Adipose tissue (tissue), 3 donors: ENCODE results near the gene CNIH1. TPM values are rescaled to one million over a fixed set of nuclear protein-coding genes. Genes with fewer than 3 reads are reported as not detected.
A peak's percentile ranks its signal among the peaks of the same experiment; 100 is the strongest.

Source experiments
- H3K27ac ChIP-seq: one replicate; pipeline ENCODE4 v1.5.1; 2013; ENCODE audit warnings: low read depth, low read length
- WGBS, 3 donors: extraction: QIAGEN DNeasy Blood & Tissue Kit; methylation state at CpG; one replicate each; pipeline ENCODE4 v1.1.7; 2013; 5-methylcytosine and 5-hydroxymethylcytosine counted together
- polyA plus RNA-seq, 3 donors: library from polyadenylated mRNA; stranded (reverse); fragments of 200-250 nt; gene quantifications; one replicate each; pipeline ENCODE4 v1.2.3, GENCODE V29; 2013
- donor health status: healthy with polysubstance abuse.
- donor health status: Bipolar disorder and iron deficiency.
- donor health status: healthy.

Gene CNIH1
- 100 to 1,000 TPM in 1 of 3 donors, 10 to 100 TPM in 2; 42.1 to 132 (median 67.6) TPM for polyA plus RNA-seq

- peak within 1 kb of the TSS; percentile 43 for H3K27ac ChIP-seq
- WGBS, 3 donors = 0% methylated on average over 79 to 100 of the region's 100 CpGs
These were observed at the start of gene CNIH1 for GRCh38 chr14:54440873-54441868. CNIH1 (minus strand) TSS chr14:54441374; CDS start chr14:54441327, 47 bp downstream.

DNA sequence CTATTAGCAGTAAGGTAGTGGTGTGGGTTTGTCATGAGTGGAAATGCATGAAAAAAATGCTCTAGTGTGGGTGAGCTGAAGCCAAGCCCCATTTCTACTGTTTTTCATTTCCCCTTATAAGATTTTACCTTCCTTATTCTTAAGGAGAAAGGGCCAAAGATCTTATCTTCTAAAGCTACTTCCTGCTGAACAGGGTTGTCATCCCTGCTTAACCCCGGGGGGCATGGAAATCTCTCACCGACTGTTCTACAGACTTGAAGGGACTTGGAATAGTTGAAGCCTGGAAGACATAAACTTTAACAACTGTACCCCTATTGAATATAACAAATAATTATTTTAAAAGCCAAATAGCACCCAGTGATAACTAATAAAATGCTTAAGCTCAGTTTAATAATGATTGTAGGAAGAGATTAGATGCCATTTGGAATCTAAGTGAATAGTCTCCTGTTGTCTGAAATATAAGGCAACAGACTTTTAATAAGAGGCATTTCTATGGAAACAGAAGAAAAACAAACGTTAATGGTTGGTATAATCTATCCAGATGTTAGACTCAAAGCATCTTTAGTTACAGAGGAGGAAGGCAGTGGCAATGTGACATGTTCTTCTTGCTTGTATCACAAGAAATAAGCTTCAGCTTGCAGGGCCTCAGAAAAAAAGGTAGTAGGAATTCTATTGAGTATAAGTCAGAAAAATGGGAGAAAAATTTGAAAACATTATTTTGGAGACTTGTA lies 49.4 kb upstream of the CNIH1 start:
- 18 to 42% (median 26%) methylated on average over 3 of the region's 3 CpGs for WGBS, 3 donors

GRCh38 chr14:54489731-54490444 lies 48.7 kb upstream of the CNIH1 start:
- WGBS, 3 donors = 91 to 95% (median 93%) methylated on average over 4 of the region's 4 CpGs
- H3K27ac ChIP-seq = no peak overlapping the region

More for the DNA sequence above, 49.4 kb upstream of the CNIH1 start:
- no peak overlapping the region for H3K27ac ChIP-seq

DNA sequence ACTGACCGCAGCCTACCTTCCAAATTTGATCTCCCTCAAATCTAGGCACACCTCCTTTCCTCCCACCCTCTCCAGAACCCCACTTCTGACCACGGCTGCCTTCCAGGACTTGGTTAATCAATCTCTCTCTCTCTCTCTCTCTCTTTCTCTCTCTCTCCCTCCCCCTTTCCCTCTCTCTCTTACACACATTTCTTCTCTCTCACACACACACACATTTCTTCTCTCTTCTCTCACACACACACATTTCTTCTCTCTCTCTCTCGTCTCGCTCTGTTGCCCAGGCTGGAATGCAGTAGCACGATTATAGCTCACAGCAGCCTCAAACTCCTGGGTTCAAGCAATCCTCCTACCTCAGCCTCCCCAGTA lies 48.1 kb upstream of the CNIH1 start:
- WGBS, 3 donors = 15 to 31% (median 28%) methylated on average over 5 of the region's 5 CpGs
- H3K27ac ChIP-seq = no peak overlapping the region

DNA sequence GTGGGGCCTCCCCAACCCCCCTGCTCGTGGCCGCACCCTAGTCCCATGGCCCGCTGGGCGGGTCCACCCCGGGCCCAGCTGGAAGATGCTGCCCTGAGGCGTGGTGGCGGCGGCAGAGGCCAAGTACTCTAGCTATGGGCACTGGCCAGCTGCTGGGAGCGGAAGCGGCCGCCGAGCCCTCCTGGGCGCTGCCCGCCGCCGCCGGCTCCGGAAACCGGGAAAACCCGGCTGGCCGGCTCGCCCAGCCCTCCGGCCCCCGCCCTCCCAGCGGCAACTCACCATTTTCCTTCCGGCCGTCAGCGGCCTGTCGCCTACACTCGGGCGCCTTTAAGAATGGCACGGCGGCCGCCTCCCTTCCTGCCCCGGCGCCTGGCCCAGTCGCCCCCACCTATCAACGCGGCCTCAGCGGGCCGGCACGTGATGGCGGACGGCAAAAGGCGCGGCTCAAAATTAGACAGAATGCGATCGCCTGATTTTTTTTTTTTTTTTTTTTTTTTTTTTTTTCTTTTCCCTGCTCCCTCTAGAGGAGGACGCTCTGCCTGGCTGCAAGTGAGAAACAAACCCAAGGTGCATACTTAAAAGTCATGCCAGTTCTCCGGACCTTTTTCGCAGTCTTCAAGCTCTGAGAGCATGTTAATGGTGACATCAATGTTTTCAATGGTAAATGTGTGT lies 47.6 kb upstream of the CNIH1 start, which contains the start of gene GMFB:
TSS of gene GMFB (minus strand) at position 335 of the 672 bp plus-strand sequence. CDS start at position 282, 53 bp downstream.
- WGBS, 3 donors = 0 to 1% (median 0%) methylated on average over 41 to 51 of the region's 51 CpGs
- H3K27ac ChIP-seq = peak within 1 kb of the TSS; percentile 60

DNA sequence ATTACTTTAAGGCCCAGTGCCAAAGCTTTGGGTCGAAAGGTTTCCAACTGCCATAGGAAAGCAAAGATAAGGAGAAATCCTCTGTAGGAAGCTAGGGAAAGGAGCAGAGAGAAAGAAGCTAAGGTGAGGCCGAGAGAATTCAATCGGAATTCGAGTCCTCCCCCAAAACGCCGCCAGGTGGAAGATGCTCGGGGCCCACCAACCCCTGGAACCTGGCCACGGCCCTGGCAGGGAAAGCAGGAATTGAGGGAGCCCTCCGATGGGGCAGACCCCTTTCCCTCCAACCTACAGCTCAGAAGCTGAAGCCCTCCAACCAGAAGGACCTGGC lies 47.1 kb upstream of the CNIH1 start:
- 0 to 1% (median 0%) methylated on average over 9 of the region's 9 CpGs for WGBS, 3 donors
- H3K27ac ChIP-seq = peak overlapping the region; percentile 60

DNA sequence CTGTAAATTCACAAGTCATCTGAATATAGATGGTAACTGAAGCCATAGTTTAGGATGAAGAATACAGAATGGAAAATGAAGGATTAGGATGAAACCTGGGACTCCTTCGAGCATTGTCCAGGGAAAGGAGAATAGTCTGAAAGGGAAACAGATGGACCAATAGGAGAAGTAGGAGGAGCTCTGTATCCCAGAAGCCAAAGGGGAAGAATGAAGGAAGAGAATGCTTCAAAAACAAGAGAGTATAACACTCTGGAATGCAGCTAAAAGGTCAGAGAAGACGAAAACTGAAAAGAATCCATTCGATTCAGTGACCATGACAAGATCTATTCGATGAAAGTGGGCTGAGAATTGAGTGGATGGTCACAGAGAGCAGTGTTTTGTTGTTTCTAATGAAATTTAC lies 46.6 kb upstream of the CNIH1 start:
- H3K27ac ChIP-seq = no peak overlapping the region
- whole genome bisulfite sequencing, 3 donors = 40 to 42% (median 40%) methylated on average over 4 of the region's 4 CpGs

- WGBS, 3 donors = 93 to 98% (median 95%) methylated on average over 1 of the region's 1 CpG
- H3K27ac ChIP-seq = no peak overlapping the region
These were observed 45.5 kb upstream of the CNIH1 start for GRCh38 chr14:54486685-54487084.

DNA sequence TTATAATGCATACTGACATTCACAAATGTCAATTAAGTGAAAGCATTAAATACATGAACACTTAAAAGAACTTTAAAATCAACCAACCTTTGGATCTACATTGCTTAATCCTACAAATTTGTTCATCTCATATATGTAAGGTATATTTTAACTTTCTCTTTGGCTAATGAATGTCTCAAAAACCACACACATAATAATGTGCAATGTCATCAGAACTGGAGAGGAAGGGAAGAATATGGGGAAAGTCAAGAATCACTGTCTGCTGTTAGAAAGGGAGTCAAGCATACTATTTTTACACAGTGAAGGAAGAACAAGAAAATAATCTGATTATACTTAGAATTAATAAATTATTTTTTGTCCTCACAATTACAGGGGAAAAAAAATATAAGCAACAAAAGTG lies 42.7 kb upstream of the CNIH1 start:
- no peak overlapping the region for H3K27ac ChIP-seq

- no peak overlapping the region for H3K27ac ChIP-seq
- WGBS, 3 donors = 76 to 87% (median 77%) methylated on average over 8 of the region's 8 CpGs
These were observed 42.0 kb upstream of the CNIH1 start for GRCh38 chr14:54483073-54483745.

- 92 to 95% (median 93%) methylated on average over 2 of the region's 2 CpGs for WGBS, 3 donors
- H3K27ac ChIP-seq = no peak overlapping the region
These were observed 40.5 kb upstream of the CNIH1 start for GRCh38 chr14:54481695-54482094.

DNA sequence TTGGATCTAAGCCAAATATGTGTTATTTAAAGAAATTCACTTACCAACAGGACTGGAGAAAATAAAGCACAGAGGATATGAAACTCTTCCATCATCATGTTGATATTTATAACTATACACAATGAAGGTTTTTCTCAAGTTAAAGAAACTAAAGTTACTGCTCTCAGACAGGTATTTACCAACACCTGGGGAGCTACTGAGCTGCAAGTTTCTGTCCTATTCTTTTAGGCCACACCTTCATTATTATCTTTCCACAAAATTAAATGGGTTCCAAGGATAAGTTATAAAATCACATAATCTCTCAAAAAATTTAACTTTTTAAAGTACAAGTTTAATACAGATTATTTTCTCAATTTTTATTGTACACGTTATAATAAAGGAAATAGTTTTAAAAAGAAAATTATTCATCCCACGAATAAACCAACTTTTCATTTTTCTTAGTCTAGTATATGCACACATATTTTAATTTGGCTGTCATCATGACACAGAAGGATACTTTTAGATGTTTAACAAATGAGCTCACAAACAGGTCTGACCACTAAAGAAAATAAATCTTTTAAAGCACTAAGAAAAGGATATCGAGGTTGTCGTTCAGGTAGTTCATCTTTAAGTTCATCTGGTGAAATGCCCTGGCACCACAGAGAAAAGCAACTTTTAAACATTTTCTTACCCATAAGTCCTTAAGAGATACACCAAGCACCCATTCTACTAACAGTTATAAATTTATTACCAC lies 39.8 kb upstream of the CNIH1 start:
- no peak overlapping the region for H3K27ac ChIP-seq
- WGBS, 3 donors = 86 to 96% (median 94%) methylated on average over 4 of the region's 4 CpGs

DNA sequence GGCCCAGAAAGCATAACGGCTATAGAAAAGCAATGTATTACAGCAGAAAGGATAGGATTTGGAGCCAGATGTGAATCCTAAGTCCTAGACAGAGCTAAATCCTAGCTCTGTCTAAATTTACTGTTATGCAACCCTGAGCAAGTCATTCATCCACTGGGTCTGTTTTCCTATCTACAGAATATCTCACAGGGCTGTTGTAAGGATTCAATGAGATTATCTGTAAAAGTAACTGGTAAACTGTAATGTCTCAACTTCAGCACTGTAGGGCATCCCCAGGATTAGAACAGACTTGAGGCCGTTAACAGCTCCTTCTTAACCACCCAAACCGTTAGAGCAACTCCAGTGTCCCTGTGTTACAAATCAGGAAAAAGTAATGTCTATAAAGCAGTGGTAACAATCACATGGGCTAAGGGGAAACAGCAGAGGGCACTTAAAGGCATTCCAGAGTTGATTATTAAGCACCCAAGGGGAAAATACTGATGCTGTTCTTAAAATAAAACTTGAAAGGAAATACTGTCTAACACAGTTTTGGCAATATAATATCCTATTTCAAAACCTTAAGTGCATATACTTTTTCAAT lies 37.6 kb upstream of the CNIH1 start:
- 61 to 81% (median 71%) methylated on average over 3 of the region's 3 CpGs for WGBS, 3 donors
- H3K27ac ChIP-seq = no peak overlapping the region

GRCh38 chr14:54475911-54476310 lies 34.7 kb upstream of the CNIH1 start:
- WGBS, 3 donors = 69 to 86% (median 75%) methylated on average over 4 of the region's 4 CpGs
- no peak overlapping the region for H3K27ac ChIP-seq

DNA sequence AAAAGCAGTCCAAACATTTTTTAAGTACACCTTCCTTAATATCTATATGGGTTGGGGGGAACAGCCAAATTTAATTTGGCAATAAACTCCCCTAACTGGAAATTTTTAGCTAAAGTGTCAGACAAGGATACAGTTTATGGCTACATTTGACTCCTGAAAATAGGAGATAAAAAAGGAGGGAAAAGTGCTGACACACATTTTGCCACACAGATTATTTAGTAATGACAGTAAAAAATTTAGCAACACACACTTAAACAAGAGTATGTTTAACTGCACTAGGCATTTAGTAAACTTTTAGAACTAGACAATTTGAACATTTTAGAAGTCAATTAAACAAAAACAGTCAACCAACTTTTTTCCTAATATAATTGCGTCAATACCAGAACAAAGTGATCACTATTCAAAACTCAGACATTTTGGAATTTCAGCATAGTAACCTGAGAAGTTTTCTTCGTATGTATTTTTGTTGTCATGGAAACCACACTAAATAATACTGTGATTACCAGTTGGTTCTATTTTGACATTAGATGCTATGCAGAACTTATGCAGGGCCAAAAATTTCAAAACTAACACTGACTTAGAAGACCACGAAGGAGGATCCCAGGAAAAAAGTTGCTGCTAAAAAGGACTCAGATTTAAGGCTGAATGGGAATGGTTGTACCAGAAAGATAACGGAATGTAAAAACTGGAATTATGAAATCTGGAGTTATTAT lies 34.2 kb upstream of the CNIH1 start:
- WGBS, 3 donors = 57 to 75% (median 60%) methylated on average over 4 of the region's 4 CpGs
- H3K27ac ChIP-seq = no peak overlapping the region

- no peak overlapping the region for H3K27ac ChIP-seq
- 66 to 85% (median 82%) methylated on average over 2 of the region's 2 CpGs for WGBS, 3 donors
These were observed 33.1 kb upstream of the CNIH1 start for GRCh38 chr14:54474232-54474793.
